HepG2 (cell line): ENCODE data around the gene GPS1. TPM values are rescaled to one million over a fixed set of nuclear protein-coding genes. Genes with fewer than 3 reads are reported as not detected.

Experiments
- ARHGAP35 ChIP-seq: sonication (generic); formaldehyde crosslinking; IDR thresholded peaks from 2 replicates; pipeline ENCODE4 v1.9.0; 2022; ENCODE audit warnings: mild to moderate bottlenecking, inconsistent platforms, moderate library complexity, missing genetic modification reagents, borderline replicate concordance
- CHCHD3 ChIP-seq: sonication (generic); formaldehyde crosslinking; IDR thresholded peaks from 2 replicates; pipeline ENCODE4 v1.8.0; 2022; ENCODE audit warnings: mild to moderate bottlenecking, missing genetic modification reagents, moderate library complexity
- FOXA1 ChIP-seq, 2 experiments: fragments of 450-650 bp in 1 of 2; sonication (generic) in 1 of 2; formaldehyde crosslinking in 1 of 2; IDR thresholded peaks; 2 replicates each; pipeline versions ENCODE4 v1.4.0 to v1.6.1; 2016 to 2020; ENCODE audit warnings: missing genetic modification reagents in 1 of 2
- FOXA3 ChIP-seq: IDR thresholded peaks from 2 replicates; pipeline ENCODE4 v1.6.1; 2016; ENCODE audit warnings: missing genetic modification reagents, missing compliant biosample characterization
- FOXM1 ChIP-seq: sonication (generic); formaldehyde crosslinking; IDR thresholded peaks from 2 replicates; pipeline ENCODE4 v1.5.0; 2020; ENCODE audit warnings: missing genetic modification reagents
- HIC2 ChIP-seq: sonication (generic); formaldehyde crosslinking; IDR thresholded peaks from 2 replicates; pipeline ENCODE4 v1.9.0; 2022; ENCODE audit warnings: low read depth, missing genetic modification reagents
- HMG20A ChIP-seq: IDR thresholded peaks from 2 replicates; pipeline ENCODE4 v1.6.1; 2016; ENCODE audit warnings: borderline replicate concordance
- HNRNPK ChIP-seq: fragments of 200-400 bp; formaldehyde crosslinking; IDR thresholded peaks from 2 replicates; pipeline ENCODE4 v1.6.1; 2018; ENCODE audit warnings: low read length, low read depth, moderate library complexity, mild to moderate bottlenecking; ENCODE audit not compliant: poor library complexity, severe bottlenecking
- MBNL3 ChIP-seq: fragments of 250-450 bp; sonication (Bioruptor Pico); conservative IDR thresholded peaks from 2 replicates; pipeline ENCODE4 v1.8.0; 2022; ENCODE audit warnings: mild to moderate bottlenecking, inconsistent platforms
- MED8 ChIP-seq: sonication (generic); formaldehyde crosslinking; IDR thresholded peaks from 2 replicates; pipeline ENCODE4 v1.8.1; 2023; ENCODE audit warnings: mild to moderate bottlenecking, missing genetic modification reagents; ENCODE audit not compliant: insufficient replicate concordance
- MEIS1 ChIP-seq: sonication (generic); formaldehyde crosslinking; IDR thresholded peaks from 2 replicates; pipeline ENCODE4 v1.9.0; 2021; ENCODE audit warnings: mild to moderate bottlenecking, missing genetic modification reagents, moderate library complexity, borderline replicate concordance
- NCOA5 ChIP-seq: sonication (generic); formaldehyde crosslinking; IDR thresholded peaks from 2 replicates; pipeline ENCODE4 v1.4.0; 2020; ENCODE audit warnings: missing genetic modification reagents
- PHF20 ChIP-seq: sonication (generic); formaldehyde crosslinking; IDR thresholded peaks from 2 replicates; pipeline ENCODE4 v1.5.0; 2020; ENCODE audit warnings: mild to moderate bottlenecking, missing genetic modification reagents
- TBP ChIP-seq: sonication (generic); formaldehyde crosslinking; IDR thresholded peaks from 2 replicates; pipeline ENCODE4 v1.5.0; 2020; ENCODE audit warnings: missing genetic modification reagents
- TBX3 ChIP-seq: fragments of 450-650 bp; IDR thresholded peaks from 2 replicates; pipeline ENCODE4 v1.6.1; 2017; ENCODE audit warnings: antibody characterized with exemption, mild to moderate bottlenecking, inconsistent platforms, borderline replicate concordance
- TFAP4 ChIP-seq: sonication (generic); IDR thresholded peaks from 2 replicates; pipeline ENCODE4 v1.6.1; 2016; ENCODE audit warnings: low read depth, borderline replicate concordance
- ZBTB1 ChIP-seq: sonication (generic); formaldehyde crosslinking; IDR thresholded peaks from 2 replicates; pipeline ENCODE4 v1.4.0; 2020; ENCODE audit warnings: missing genetic modification reagents, borderline replicate concordance
- ZNF138 ChIP-seq: sonication (generic); formaldehyde crosslinking; IDR thresholded peaks from 2 replicates; pipeline ENCODE4 v1.5.0; 2020; ENCODE audit warnings: mild to moderate bottlenecking, low read depth, missing genetic modification reagents
- ZNF260 ChIP-seq: sonication (generic); formaldehyde crosslinking; IDR thresholded peaks from 2 replicates; pipeline ENCODE4 v1.4.0; 2020; ENCODE audit warnings: missing genetic modification reagents, low read depth, mild to moderate bottlenecking, borderline replicate concordance
- ZNF317 ChIP-seq: sonication (generic); formaldehyde crosslinking; IDR thresholded peaks from 2 replicates; pipeline ENCODE4 v1.5.0; 2020; ENCODE audit warnings: mild to moderate bottlenecking, missing genetic modification reagents
- ZNF616 ChIP-seq: sonication (generic); formaldehyde crosslinking; IDR thresholded peaks from 2 replicates; pipeline ENCODE4 v1.5.0; 2020; ENCODE audit warnings: low read depth, mild to moderate bottlenecking, missing genetic modification reagents
- ZNF629 ChIP-seq: sonication (generic); formaldehyde crosslinking; conservative IDR thresholded peaks from 2 replicates; pipeline ENCODE4 v1.5.0; 2020; ENCODE audit warnings: missing genetic modification reagents
- polyA plus RNA-seq, 8 experiments: library from polyadenylated mRNA; depleted of rRNA in 3 of 8; stranded (reverse) in 7 of 8; unstranded in 1 of 8; fragments of >200 nt; fragmentation: Illumina TruSeq in 4 of 8; extraction: Trizol in 4 of 8; gene quantifications; 2 replicates each; pipeline versions ENCODE4 v1.2.1 to v1.2.3, GENCODE V29; 2011 to 2016; ENCODE audit warnings: low read depth in 4 of 8, missing spikeins in 1 of 8, mixed read lengths in 1 of 8; ENCODE audit not compliant: insufficient read depth in 1 of 8
- total RNA-seq, 5 experiments: library from RNA; depleted of rRNA; stranded (reverse); fragments of >200 nt; fragmentation: Illumina TruSeq; extraction: Trizol; gene quantifications; 2 replicates each; pipeline ENCODE4 v1.2.3, GENCODE V29; 2016; ENCODE audit warnings: low read depth in 1 of 5
- TF ChIP-seq, protein P1 (sequence below): sonication (generic); formaldehyde crosslinking; IDR thresholded peaks from 2 replicates; pipeline ENCODE4 v1.8.1; 2023; ENCODE audit warnings: mild to moderate bottlenecking, inconsistent platforms, moderate library complexity, missing genetic modification reagents, borderline replicate concordance
- TF ChIP-seq, protein P2 (sequence below): sonication (generic); formaldehyde crosslinking; IDR thresholded peaks from 2 replicates; pipeline ENCODE4 v1.4.0; 2020; ENCODE audit warnings: missing genetic modification reagents, borderline replicate concordance

Gene GPS1
- total and polyA plus RNA-seq, 2 of the 13 experiments (the other 11 are each of a cell fraction or from before 2014, with no cell fraction given) = 124 to 128 TPM

- TF ChIP-seq, protein P1, sequence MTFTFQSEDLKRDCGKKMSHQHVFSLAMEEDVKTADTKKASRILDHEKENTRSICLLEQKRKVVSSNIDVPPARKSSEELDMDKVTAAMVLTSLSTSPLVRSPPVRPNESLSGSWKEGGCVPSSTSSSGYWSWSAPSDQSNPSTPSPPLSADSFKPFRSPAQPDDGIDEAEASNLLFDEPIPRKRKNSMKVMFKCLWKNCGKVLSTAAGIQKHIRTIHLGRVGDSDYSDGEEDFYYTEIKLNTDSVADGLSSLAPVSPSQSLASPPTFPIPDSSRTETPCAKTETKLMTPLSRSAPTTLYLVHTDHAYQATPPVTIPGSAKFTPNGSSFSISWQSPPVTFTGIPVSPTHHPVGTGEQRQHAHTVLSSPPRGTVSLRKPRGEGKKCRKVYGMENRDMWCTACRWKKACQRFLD = no peak
- TF ChIP-seq TBX3 (no peak), ZNF616 (CRISPR knock-in tag) (no peak), CHCHD3 (CRISPR knock-in tag) (0 out of 2 replicates have a peak, but pooled peaks have one; percentile 40), MEIS1 (CRISPR knock-in tag) (no peak), NCOA5 (no peak), ARHGAP35 (CRISPR knock-in tag) (0 out of 2 replicates have a peak, but pooled peaks have one; percentile 48), FOXA3 (no peak), MED8 (CRISPR knock-in tag) (no peak), FOXM1 (no peak), PHF20 (CRISPR knock-in tag) (no peak), MBNL3 (CRISPR knock-in tag) (no peak), ZNF629 (0 out of 2 replicates have a peak, but pooled peaks have one; percentile 7), ZNF317 (CRISPR knock-in tag) (no peak), ZBTB1 (no peak), TFAP4 (no peak), HNRNPK (no peak), FOXA1 (IDR thresholded peaks at IDR 0.05) (no peak), FOXA1 (CRISPR knock-in tag; IDR thresholded peaks at IDR 0.05) (no peak), HIC2 (CRISPR knock-in tag) (no peak), HMG20A (no peak), ZNF138 (no peak; the same call in 1 of the 2 replicates), ZNF260 (CRISPR knock-in tag) (no peak), TBP (CRISPR knock-in tag) (no peak)
- TF ChIP-seq, protein P2, sequence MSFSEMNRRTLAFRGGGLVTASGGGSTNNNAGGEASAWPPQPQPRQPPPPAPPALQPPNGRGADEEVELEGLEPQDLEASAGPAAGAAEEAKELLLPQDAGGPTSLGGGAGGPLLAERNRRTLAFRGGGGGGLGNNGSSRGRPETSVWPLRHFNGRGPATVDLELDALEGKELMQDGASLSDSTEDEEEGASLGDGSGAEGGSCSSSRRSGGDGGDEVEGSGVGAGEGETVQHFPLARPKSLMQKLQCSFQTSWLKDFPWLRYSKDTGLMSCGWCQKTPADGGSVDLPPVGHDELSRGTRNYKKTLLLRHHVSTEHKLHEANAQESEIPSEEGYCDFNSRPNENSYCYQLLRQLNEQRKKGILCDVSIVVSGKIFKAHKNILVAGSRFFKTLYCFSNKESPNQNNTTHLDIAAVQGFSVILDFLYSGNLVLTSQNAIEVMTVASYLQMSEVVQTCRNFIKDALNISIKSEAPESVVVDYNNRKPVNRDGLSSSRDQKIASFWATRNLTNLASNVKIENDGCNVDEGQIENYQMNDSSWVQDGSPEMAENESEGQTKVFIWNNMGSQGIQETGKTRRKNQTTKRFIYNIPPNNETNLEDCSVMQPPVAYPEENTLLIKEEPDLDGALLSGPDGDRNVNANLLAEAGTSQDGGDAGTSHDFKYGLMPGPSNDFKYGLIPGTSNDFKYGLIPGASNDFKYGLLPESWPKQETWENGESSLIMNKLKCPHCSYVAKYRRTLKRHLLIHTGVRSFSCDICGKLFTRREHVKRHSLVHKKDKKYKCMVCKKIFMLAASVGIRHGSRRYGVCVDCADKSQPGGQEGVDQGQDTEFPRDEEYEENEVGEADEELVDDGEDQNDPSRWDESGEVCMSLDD = no peak
Measured at GRCh38 chr17:82018989-82019689, 32.6 kb upstream of the GPS1 start (continued).
